HepG2 (cell line): ENCODE measurements around the gene SLC26A4. TPM values are rescaled to one million over a fixed set of nuclear protein-coding genes. Genes with fewer than 3 reads are reported as not detected.

Source experiments
- ATAC-seq: fragments of 200-7000 bp; cut with Tn5 transposase; 3 replicates; pipeline ENCODE4 v1.9.1; 2020; ENCODE audit warnings: mild to moderate bottlenecking, moderate library complexity
- BruUV-seq: library from RNA; stranded (reverse); fragments of 400-500 nt; replicated peaks from 2 replicates; lab custom pipeline; 2021; lab: Mats Ljungman, UMichigan
- CTCF ChIA-PET: fragments of 300-600 bp; formaldehyde crosslinking; extraction: SDS; loops from one replicate; lab custom pipeline; 2021; ENCODE audit warnings: low total read pairs, inconsistent platforms, low intra/inter-chr PET ratio; lab: Yijun Ruan, JAX
- POLR2A ChIA-PET: fragments of 350-600 bp; sonication (Branson Sonifier 250); formaldehyde crosslinking; loops from one replicate; lab custom pipeline; 2020; ENCODE audit warnings: antibody characterized with exemption, inconsistent platforms; lab: Yijun Ruan, JAX
- DNase-seq: peaks from one replicate; pipeline ENCODE4 v3.0.0-alpha.2; 2015; ENCODE audit warnings: low spot score
- FAIRE-seq: peaks from 3 replicates; lab custom pipeline; 2011; peaks lifted over from hg19 to GRCh38; lab: Jason Lieb, UNC
- H2AFZ ChIP-seq: one replicate; pipeline ENCODE4 v1.6.1; 2011; ENCODE audit warnings: low read length, inconsistent platforms
- H3K27ac ChIP-seq: fragments of 300-600 bp; 3 replicates; pipeline ENCODE4 v1.8.0; 2011; ENCODE audit warnings: mixed run types, mild to moderate bottlenecking, mixed read lengths, low read length, inconsistent platforms; ENCODE audit not compliant: insufficient read depth; ENCODE audit errors: extremely low read length
- H3K27me3 ChIP-seq, 2 experiments: fragments of 200-600 bp in 1 of 2; 2 replicates in 1 of 2; 3 replicates in 1 of 2; pipeline versions ENCODE4 v1.6.0 to v1.8.0; 2011; ENCODE audit warnings: low read length in 2 of 2, mild to moderate bottlenecking in 2 of 2, moderate library complexity in 2 of 2, inconsistent platforms in 1 of 2; ENCODE audit not compliant: insufficient read depth in 2 of 2, control insufficient read depth in 1 of 2
- H3K36me3 ChIP-seq, 2 experiments: fragments of 200-600 bp in 1 of 2; replicated peaks in 1 of 2; 2 replicates in 1 of 2; 3 replicates in 1 of 2; pipeline versions ENCODE4 v1.5.1 to v1.8.0; 2011; ENCODE audit warnings: low read length in 2 of 2, inconsistent platforms in 1 of 2; ENCODE audit not compliant: insufficient read depth in 2 of 2, control insufficient read depth in 1 of 2
- H3K4me1 ChIP-seq: 2 replicates; pipeline ENCODE4 v1.5.1; 2012; ENCODE audit warnings: low read length, inconsistent platforms; ENCODE audit not compliant: insufficient read depth
- H3K4me2 ChIP-seq: 2 replicates; pipeline ENCODE4 v1.6.0; 2011; ENCODE audit warnings: low read depth, low read length, inconsistent platforms
- H3K4me3 ChIP-seq, 3 experiments: fragments of 200-600 bp in 1 of 3; sonication (generic), shearing (Covaris generic) in 1 of 3; replicated peaks in 1 of 3; 2 replicates each; pipeline ENCODE4 v1.5.1; 2011 to 2016; ENCODE audit warnings: low read length in 3 of 3, inconsistent platforms in 2 of 3, low read depth in 2 of 3, mild to moderate bottlenecking in 2 of 3, control low read depth in 1 of 3, mixed read lengths in 1 of 3; ENCODE audit not compliant: insufficient read depth in 1 of 3
- H3K79me2 ChIP-seq: one replicate; pipeline ENCODE4 v1.6.1; 2011; ENCODE audit warnings: low read length, inconsistent platforms; ENCODE audit not compliant: insufficient read depth
- H3K9ac ChIP-seq: 2 replicates; pipeline ENCODE4 v1.6.0; 2011; ENCODE audit warnings: mild to moderate bottlenecking, low read depth, low read length, inconsistent platforms; ENCODE audit not compliant: insufficient read depth
- H3K9me3 ChIP-seq: 2 replicates; pipeline ENCODE4 v1.5.1; 2012; ENCODE audit warnings: mild to moderate bottlenecking, low read length
- H4K20me1 ChIP-seq: 2 replicates; pipeline ENCODE4 v1.6.0; 2011; ENCODE audit warnings: inconsistent platforms, mild to moderate bottlenecking, low read length, moderate library complexity; ENCODE audit not compliant: insufficient read depth
- E2F1 ChIP-seq: sonication (generic); formaldehyde crosslinking; IDR thresholded peaks from 2 replicates; pipeline ENCODE4 v1.5.0; 2020; ENCODE audit warnings: missing genetic modification reagents
- EEA1 ChIP-seq: sonication (generic); formaldehyde crosslinking; IDR thresholded peaks from 2 replicates; pipeline ENCODE4 v1.5.1; 2020; ENCODE audit warnings: mild to moderate bottlenecking, missing genetic modification reagents, borderline replicate concordance
- GTF2F1 ChIP-seq: fragments of 150-350 bp; IDR thresholded peaks from 2 replicates; pipeline ENCODE4 v1.6.1; 2014; ENCODE audit warnings: low read length
- IKZF1 ChIP-seq: fragments of 450-650 bp; IDR thresholded peaks from 2 replicates; pipeline ENCODE4 v1.7.1; 2016
- KAT2B ChIP-seq: fragments of 150-350 bp; IDR thresholded peaks from 2 replicates; pipeline ENCODE4 v1.6.1; 2014; ENCODE audit warnings: low read depth, low read length, borderline replicate concordance
- NR1H2 ChIP-seq: sonication (generic); formaldehyde crosslinking; IDR thresholded peaks from 2 replicates; pipeline ENCODE4 v1.8.1; 2022; ENCODE audit warnings: low read depth, missing genetic modification reagents, borderline replicate concordance
- YY1 ChIP-seq: IDR thresholded peaks from 2 replicates; pipeline ENCODE4 v1.6.1; 2011; ENCODE audit warnings: low read length, low read depth, moderate library complexity, mild to moderate bottlenecking; ENCODE audit not compliant: insufficient read depth, insufficient replicate concordance
- ZNF124 ChIP-seq: sonication (generic); formaldehyde crosslinking; IDR thresholded peaks from 2 replicates; pipeline ENCODE4 v1.4.0; 2020; ENCODE audit warnings: missing genetic modification reagents
- ZNF550 ChIP-seq: sonication (generic); formaldehyde crosslinking; IDR thresholded peaks from 2 replicates; pipeline ENCODE4 v1.4.0; 2020; ENCODE audit warnings: mild to moderate bottlenecking, missing genetic modification reagents, borderline replicate concordance
- ZNF557 ChIP-seq: sonication (generic); formaldehyde crosslinking; IDR thresholded peaks from 2 replicates; pipeline ENCODE4 v1.4.0; 2020; ENCODE audit warnings: missing genetic modification reagents
- ZNF574 ChIP-seq: sonication (generic); formaldehyde crosslinking; IDR thresholded peaks from 2 replicates; pipeline ENCODE4 v1.4.0; 2020; ENCODE audit warnings: missing genetic modification reagents
- WGBS: methylation state at CpG from one replicate; pipeline ENCODE4 v1.1.6; 2017; ENCODE audit warnings: low lambda C conversion rate; 5-methylcytosine and 5-hydroxymethylcytosine counted together
- in situ Hi-C: cut with HindIII; loops from 2 replicates; pipeline ENCODE4 v1.10.0; 2017; ENCODE audit warnings: low pct_unique_long_range_greater_than_20kb; ENCODE audit not compliant: extremely low pct_ligation_motif_present
- intact Hi-C: fragments of 100-400 bp; cut with micrococcal nuclease; formaldehyde crosslinking; loops from one replicate; pipeline ENCODE4 v1.10.0; 2022; ENCODE audit not compliant: unreplicated experiment
- polyA plus RNA-seq, 8 experiments: library from polyadenylated mRNA; depleted of rRNA in 3 of 8; stranded (reverse) in 7 of 8; unstranded in 1 of 8; fragments of >200 nt; fragmentation: Illumina TruSeq in 4 of 8; extraction: Trizol in 4 of 8; gene quantifications; 2 replicates each; pipeline versions ENCODE4 v1.2.1 to v1.2.3, GENCODE V29; 2011 to 2016; ENCODE audit warnings: low read depth in 4 of 8, missing spikeins in 1 of 8, mixed read lengths in 1 of 8; ENCODE audit not compliant: insufficient read depth in 1 of 8
- total RNA-seq, 5 experiments: library from RNA; depleted of rRNA; stranded (reverse); fragments of >200 nt; fragmentation: Illumina TruSeq; extraction: Trizol; gene quantifications; 2 replicates each; pipeline ENCODE4 v1.2.3, GENCODE V29; 2016; ENCODE audit warnings: low read depth in 1 of 5

SLC26A4 gene
- total and polyA plus RNA-seq, 2 of the 13 experiments (the other 11 are each of a cell fraction or from before 2014, with no cell fraction given), result 0.08 to 0.11 TPM

- Histone ChIP-seq H3K4me1 (no peaks in the 10 kb centered on the region), H3K9me3 (no peaks in the 10 kb centered on the region), H3K9ac (no peak overlapping the region), H2AFZ (no peak overlapping the region), H3K27ac (no peak overlapping the region), H3K36me3 (no peaks in the 10 kb centered on the region), H3K27me3 (0 out of 5 replicates have a peak, but pooled peaks cover 0 to 3% of the 10 kb centered on the region in 2 experiments), H3K4me2 (no peak overlapping the region), H4K20me1 (no peaks in the 10 kb centered on the region), H3K79me2 (no peaks in the 10 kb centered on the region), H3K4me3 (no peak overlapping the region)
- no peak for TF ChIP-seq IKZF1
- DNase-seq, result no peak
- POLR2A ChIA-PET, result no interaction called here
- intact Hi-C loops (no loop called here), in situ Hi-C loops (no loop called here)
- BruUV-seq, result no TSS peak
- FAIRE-seq, result no peak
- no peak for ATAC-seq
- 78% methylated on average over 5 of the region's 5 CpGs for WGBS
- CTCF ChIA-PET, result no interaction called here
Observed at GRCh38 chr7:107652642-107653041, 8.0 kb upstream of the SLC26A4 start.

GRCh38 chr7:107658467-107658866 lies 2.2 kb upstream of the SLC26A4 start:
- ATAC-seq, result no peak
- no peak overlapping the region for H3K9ac ChIP-seq
- POLR2A ChIA-PET, result no interaction called here
- H3K27ac ChIP-seq, result no peak overlapping the region
- H3K4me3 ChIP-seq, result no peak overlapping the region
- no peaks in the 10 kb centered on the region for H3K9me3 ChIP-seq
- H3K4me1 ChIP-seq, result peaks cover 17% of the 10 kb centered on the region
- CTCF ChIA-PET, result no interaction called here
- H3K27me3 ChIP-seq, result peaks cover 9 to 40% of the 10 kb centered on the region in 2 experiments
- TF ChIP-seq NR1H2 (CRISPR knock-in tag) (no peak), EEA1 (no peak), ZNF550 (CRISPR knock-in tag) (no peak), ZNF124 (no peak), KAT2B (no peak), ZNF574 (no peak), YY1 (no peak), E2F1 (CRISPR knock-in tag) (no peak), GTF2F1 (no peak), ZNF557 (CRISPR knock-in tag) (no peak)
- TF ChIP-seq, all 625 proteins: peak for 0
- DNase-seq (no peak), FAIRE-seq (no peak)
- no TSS peak for BruUV-seq
- intact Hi-C loops (no loop called here), in situ Hi-C loops (no loop called here)
- no peaks in the 10 kb centered on the region for H3K36me3 ChIP-seq
- H2AFZ ChIP-seq, result no peak overlapping the region
- no peaks in the 10 kb centered on the region; the same call in 1 of the 2 replicates for H4K20me1 ChIP-seq
- H3K4me2 ChIP-seq, result no peak overlapping the region
- no peaks in the 10 kb centered on the region for H3K79me2 ChIP-seq
